H1 (cell line): ENCODE measurements around the gene MAPRE3. TPM values are rescaled to one million over a fixed set of nuclear protein-coding genes. Genes with fewer than 3 reads are reported as not detected.

Experiments used
- EGR1 ChIP-seq: IDR thresholded peaks from 2 replicates; pipeline ENCODE4 v1.6.1; 2011; ENCODE audit warnings: low read depth, low read length, borderline replicate concordance
- EP300 ChIP-seq, 2 experiments: IDR thresholded peaks; 1 replicate in 1 of 2; 2 replicates in 1 of 2; pipeline ENCODE4 v1.6.1; 2011 to 2012; ENCODE audit warnings: low read depth in 2 of 2, low read length in 2 of 2, mild to moderate bottlenecking in 2 of 2, borderline replicate concordance in 1 of 2, inconsistent platforms in 1 of 2, moderate library complexity in 1 of 2
- PHF8 ChIP-seq: fragments of 200-600 bp; sonication (generic); conservative IDR thresholded peaks from 2 replicates; pipeline ENCODE4 v1.7.1; 2012; ENCODE audit warnings: low read depth, mild to moderate bottlenecking, inconsistent platforms, low read length, moderate library complexity
- polyA plus RNA-seq, 7 experiments: library from polyadenylated mRNA; depleted of rRNA in 3 of 7; stranded (reverse) in 5 of 7; unstranded in 2 of 7; fragments of >200 nt in 5 of 7; fragments of 200-250 nt in 2 of 7; gene quantifications; 1 replicate in 5 of 7; 2 replicates in 1 of 7; 4 replicates in 1 of 7; pipeline versions ENCODE4 v1.2.1 to v1.2.3, GENCODE V29; 2011 to 2013; ENCODE audit warnings: missing spikeins in 2 of 7, mixed read lengths in 2 of 7
- total RNA-seq: library from RNA; stranded (reverse); fragmentation: NEBNext Ultra II Directional; extraction: Animal tissue kit (Norgen Biotek cat#: 25700); gene quantifications from 2 replicates; pipeline ENCODE4 v1.2.1, GENCODE V29; 2021
- TF ChIP-seq, protein P1 (sequence below): fragments of 300-600 bp; sonication (generic); IDR thresholded peaks from 2 replicates; pipeline ENCODE4 v1.7.1; 2012; ENCODE audit warnings: low read length, moderate library complexity, mild to moderate bottlenecking, inconsistent platforms; ENCODE audit not compliant: insufficient replicate concordance
- TF ChIP-seq, protein P2 (sequence below): IDR thresholded peaks from 2 replicates; pipeline ENCODE4 v1.6.1; 2011; ENCODE audit warnings: low read length, improper control_type of control experiment
- TF ChIP-seq, protein P3 (sequence below): IDR thresholded peaks from 2 replicates; pipeline ENCODE4 v1.6.1; 2012; ENCODE audit warnings: low read length, inconsistent platforms

The MAPRE3 gene
- total and polyA plus RNA-seq, 2 of the 8 experiments (the other 6 are each of a cell fraction or from before 2014, with no cell fraction given): 4.9 to 6.6 TPM

DNA sequence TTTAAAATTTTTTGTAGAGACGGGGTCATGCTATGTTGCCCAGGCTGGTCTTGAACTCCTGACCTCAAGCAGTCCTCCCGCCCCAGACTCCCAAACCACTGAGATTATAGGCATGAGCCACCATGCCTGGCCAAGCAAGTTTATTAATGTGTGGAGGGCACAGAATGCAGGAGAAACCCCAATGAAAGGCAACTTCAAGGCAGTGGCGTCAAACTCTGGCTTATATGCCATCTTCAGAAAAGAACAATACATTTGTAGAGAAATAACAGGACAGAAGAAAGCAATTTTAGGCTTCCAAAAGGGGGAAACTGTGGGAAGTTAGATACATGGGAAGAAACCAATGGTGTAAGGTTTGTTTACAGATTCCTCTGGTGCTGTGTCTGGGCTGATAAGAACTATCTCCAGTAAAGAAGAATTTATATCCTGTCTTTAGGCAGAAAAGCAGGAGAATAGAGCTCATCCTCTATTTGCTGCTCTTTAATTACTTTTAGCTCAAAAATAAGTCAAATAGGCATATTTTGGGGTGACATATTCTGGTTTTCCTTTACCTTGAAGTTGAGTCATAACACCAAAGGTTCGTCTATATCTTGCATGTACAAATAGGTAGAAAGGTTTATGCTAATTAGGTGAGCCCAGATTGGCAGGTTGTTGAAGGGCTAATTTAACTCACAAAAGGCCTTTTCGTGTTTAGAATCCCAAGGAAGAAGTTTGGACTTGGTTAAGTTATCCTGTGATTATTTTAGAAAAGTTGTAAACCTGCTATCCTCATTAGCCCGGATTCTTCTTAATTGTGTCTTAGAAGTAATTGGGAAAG lies 36.4 kb downstream of the MAPRE3 start (continued):
- TF ChIP-seq, protein P1, sequence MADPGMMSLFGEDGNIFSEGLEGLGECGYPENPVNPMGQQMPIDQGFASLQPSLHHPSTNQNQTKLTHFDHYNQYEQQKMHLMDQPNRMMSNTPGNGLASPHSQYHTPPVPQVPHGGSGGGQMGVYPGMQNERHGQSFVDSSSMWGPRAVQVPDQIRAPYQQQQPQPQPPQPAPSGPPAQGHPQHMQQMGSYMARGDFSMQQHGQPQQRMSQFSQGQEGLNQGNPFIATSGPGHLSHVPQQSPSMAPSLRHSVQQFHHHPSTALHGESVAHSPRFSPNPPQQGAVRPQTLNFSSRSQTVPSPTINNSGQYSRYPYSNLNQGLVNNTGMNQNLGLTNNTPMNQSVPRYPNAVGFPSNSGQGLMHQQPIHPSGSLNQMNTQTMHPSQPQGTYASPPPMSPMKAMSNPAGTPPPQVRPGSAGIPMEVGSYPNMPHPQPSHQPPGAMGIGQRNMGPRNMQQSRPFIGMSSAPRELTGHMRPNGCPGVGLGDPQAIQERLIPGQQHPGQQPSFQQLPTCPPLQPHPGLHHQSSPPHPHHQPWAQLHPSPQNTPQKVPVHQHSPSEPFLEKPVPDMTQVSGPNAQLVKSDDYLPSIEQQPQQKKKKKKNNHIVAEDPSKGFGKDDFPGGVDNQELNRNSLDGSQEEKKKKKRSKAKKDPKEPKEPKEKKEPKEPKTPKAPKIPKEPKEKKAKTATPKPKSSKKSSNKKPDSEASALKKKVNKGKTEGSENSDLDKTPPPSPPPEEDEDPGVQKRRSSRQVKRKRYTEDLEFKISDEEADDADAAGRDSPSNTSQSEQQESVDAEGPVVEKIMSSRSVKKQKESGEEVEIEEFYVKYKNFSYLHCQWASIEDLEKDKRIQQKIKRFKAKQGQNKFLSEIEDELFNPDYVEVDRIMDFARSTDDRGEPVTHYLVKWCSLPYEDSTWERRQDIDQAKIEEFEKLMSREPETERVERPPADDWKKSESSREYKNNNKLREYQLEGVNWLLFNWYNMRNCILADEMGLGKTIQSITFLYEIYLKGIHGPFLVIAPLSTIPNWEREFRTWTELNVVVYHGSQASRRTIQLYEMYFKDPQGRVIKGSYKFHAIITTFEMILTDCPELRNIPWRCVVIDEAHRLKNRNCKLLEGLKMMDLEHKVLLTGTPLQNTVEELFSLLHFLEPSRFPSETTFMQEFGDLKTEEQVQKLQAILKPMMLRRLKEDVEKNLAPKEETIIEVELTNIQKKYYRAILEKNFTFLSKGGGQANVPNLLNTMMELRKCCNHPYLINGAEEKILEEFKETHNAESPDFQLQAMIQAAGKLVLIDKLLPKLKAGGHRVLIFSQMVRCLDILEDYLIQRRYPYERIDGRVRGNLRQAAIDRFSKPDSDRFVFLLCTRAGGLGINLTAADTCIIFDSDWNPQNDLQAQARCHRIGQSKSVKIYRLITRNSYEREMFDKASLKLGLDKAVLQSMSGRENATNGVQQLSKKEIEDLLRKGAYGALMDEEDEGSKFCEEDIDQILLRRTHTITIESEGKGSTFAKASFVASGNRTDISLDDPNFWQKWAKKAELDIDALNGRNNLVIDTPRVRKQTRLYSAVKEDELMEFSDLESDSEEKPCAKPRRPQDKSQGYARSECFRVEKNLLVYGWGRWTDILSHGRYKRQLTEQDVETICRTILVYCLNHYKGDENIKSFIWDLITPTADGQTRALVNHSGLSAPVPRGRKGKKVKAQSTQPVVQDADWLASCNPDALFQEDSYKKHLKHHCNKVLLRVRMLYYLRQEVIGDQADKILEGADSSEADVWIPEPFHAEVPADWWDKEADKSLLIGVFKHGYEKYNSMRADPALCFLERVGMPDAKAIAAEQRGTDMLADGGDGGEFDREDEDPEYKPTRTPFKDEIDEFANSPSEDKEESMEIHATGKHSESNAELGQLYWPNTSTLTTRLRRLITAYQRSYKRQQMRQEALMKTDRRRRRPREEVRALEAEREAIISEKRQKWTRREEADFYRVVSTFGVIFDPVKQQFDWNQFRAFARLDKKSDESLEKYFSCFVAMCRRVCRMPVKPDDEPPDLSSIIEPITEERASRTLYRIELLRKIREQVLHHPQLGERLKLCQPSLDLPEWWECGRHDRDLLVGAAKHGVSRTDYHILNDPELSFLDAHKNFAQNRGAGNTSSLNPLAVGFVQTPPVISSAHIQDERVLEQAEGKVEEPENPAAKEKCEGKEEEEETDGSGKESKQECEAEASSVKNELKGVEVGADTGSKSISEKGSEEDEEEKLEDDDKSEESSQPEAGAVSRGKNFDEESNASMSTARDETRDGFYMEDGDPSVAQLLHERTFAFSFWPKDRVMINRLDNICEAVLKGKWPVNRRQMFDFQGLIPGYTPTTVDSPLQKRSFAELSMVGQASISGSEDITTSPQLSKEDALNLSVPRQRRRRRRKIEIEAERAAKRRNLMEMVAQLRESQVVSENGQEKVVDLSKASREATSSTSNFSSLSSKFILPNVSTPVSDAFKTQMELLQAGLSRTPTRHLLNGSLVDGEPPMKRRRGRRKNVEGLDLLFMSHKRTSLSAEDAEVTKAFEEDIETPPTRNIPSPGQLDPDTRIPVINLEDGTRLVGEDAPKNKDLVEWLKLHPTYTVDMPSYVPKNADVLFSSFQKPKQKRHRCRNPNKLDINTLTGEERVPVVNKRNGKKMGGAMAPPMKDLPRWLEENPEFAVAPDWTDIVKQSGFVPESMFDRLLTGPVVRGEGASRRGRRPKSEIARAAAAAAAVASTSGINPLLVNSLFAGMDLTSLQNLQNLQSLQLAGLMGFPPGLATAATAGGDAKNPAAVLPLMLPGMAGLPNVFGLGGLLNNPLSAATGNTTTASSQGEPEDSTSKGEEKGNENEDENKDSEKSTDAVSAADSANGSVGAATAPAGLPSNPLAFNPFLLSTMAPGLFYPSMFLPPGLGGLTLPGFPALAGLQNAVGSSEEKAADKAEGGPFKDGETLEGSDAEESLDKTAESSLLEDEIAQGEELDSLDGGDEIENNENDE: no peak
- TF ChIP-seq PHF8 (no peak), EP300 (IDR thresholded peaks at IDR 0.05; ENCODE audit: borderline replicate concordance in 1 of 2, low read depth in 2 of 2, low read length in 2 of 2) (no peak), EGR1 (no peak)
- TF ChIP-seq, protein P2, sequence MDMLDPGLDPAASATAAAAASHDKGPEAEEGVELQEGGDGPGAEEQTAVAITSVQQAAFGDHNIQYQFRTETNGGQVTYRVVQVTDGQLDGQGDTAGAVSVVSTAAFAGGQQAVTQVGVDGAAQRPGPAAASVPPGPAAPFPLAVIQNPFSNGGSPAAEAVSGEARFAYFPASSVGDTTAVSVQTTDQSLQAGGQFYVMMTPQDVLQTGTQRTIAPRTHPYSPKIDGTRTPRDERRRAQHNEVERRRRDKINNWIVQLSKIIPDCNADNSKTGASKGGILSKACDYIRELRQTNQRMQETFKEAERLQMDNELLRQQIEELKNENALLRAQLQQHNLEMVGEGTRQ: no peak
- TF ChIP-seq, protein P3, sequence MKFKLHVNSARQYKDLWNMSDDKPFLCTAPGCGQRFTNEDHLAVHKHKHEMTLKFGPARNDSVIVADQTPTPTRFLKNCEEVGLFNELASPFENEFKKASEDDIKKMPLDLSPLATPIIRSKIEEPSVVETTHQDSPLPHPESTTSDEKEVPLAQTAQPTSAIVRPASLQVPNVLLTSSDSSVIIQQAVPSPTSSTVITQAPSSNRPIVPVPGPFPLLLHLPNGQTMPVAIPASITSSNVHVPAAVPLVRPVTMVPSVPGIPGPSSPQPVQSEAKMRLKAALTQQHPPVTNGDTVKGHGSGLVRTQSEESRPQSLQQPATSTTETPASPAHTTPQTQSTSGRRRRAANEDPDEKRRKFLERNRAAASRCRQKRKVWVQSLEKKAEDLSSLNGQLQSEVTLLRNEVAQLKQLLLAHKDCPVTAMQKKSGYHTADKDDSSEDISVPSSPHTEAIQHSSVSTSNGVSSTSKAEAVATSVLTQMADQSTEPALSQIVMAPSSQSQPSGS: no peak
